KBM-7 (cell line): ENCODE data around the gene CEP55.

Experiments used
- DNase-seq: peaks from one replicate; pipeline ENCODE4 v3.0.0-alpha.2; 2015
- in situ Hi-C: fragments of 300-500 bp; cut with MboI; formaldehyde crosslinking; loops from 2 replicates; pipeline ENCODE4 v1.14.3; 2020; ENCODE audit warnings: low sequenced_read_pairs, low pct_unique_long_range_greater_than_20kb, mixed read lengths

CEP55 gene

DNA sequence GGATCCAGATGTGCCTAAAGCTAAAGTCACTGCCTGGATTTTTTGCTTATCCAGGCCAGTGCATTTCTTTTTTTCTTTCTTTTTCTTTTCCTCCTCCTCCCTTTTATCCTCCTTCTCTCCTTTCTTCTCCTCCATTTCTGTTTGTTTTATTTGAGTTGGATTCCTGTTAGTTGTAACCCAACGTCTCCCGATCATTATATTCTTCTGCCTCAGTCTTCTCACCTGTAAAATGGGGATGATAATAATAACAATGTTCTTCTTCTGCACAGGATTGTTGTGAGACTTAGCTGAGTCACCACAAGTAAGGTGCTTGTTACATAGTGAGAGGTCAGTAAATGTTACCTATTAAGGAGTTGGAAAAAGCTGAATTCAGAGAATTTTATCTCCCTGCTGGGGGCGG lies 56.4 kb downstream of the CEP55 start:
- no peak for DNase-seq
- in situ Hi-C loops = loop anchor here (10.0 kb wide), 1 partner anchor 122 kb away; no protein-coding TSS in a partner anchor

DNA sequence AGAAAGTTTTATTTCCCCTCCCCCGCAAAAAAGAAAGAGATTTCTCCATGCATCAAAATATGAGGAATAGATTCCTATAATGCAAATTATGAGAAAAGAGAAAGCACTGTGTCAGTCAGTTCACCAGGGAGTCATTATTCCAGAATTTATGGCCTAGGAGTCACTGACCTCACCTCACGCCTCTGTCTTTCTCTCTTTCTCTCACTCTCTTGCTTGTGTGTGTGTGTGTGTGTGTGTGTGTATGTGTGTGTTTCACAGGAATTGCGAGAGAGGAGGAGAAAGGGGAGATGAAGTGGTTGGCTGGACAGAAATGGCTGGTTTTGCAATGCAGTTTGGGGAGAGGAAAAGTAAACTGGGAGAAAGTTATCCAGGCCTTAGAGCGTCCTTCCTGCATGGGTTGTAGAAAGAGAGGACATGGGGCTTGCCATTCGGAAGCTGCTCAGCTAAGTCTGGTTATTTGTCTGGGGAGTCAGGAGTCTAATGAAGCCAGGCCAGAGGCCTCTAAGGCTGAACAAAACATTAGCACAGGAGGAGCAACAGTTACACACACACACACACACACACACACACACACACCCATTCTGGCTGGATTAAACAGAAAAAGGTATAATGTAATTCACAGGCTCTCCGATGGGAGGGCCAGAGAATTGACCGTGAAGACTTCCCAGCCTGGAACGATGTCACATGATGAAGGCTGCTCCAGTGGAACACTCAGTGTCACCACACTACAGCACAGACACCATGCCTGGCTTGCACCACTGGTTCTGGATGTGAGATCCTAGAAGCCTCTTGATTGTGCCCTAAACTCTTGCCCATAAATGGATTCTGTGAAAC lies 57.3 kb downstream of the CEP55 start:
- in situ Hi-C loops = loop anchor here (10.0 kb wide), 1 partner anchor 121 kb away; no protein-coding TSS in a partner anchor

DNA sequence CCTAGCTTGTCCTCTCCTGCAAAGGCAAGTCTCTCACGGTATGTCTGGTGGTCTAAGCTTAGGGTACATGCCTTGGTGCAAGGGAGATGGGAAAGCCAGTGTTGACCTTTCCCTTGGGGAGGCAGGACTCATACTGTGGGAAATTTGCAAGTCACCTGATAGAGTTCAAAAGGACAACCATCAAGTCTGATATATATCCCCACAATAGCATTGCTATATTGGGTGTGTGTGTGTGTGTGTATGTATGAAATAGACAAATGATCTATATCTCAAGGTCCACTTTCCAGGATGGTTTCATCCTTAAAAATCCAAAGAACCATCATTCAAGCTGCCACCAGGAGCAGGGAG lies 57.9 kb downstream of the CEP55 start:
- no peak for DNase-seq
- in situ Hi-C loops = loop anchor here (10.0 kb wide), 1 partner anchor 121 kb away; no protein-coding TSS in a partner anchor

More for the DNA sequence above, 57.3 kb downstream of the CEP55 start:
- DNase-seq = no peak

DNA sequence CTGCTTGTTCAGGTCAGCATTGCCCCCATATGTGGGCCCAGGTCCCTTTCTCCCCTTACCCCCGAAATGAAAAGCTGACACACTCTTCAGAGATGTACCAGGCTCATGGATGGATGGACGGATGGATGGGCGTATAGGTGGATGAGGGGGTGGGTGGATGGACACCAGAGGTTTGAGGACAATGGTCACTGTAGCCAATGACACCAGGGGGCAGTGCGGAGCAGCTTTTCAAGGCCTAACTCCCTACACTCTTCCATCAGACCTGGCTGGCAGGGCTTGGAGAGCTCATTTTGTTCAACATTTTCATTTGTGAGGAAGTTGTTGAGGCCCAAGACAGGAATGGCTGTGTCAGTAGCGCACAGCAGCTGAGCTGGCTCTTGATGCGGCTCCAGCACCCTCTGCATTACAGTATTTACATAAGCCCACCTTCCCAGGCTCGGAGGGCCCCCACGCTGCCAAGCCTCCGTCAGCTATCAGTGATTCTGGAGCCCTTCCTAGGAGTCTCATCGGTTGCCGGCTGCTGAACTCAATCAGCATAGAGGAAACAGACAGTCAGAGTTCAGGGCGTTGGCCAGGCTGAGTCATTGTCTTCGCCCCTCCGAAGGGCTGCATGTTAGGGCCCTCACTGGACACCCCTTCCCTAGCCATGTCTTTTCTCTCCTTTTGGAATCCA lies 58.5 kb downstream of the CEP55 start:
- DNase-seq = peak; percentile 90
- in situ Hi-C loops = loop anchor here (10.0 kb wide), 1 partner anchor 120 kb away; no protein-coding TSS in a partner anchor

DNA sequence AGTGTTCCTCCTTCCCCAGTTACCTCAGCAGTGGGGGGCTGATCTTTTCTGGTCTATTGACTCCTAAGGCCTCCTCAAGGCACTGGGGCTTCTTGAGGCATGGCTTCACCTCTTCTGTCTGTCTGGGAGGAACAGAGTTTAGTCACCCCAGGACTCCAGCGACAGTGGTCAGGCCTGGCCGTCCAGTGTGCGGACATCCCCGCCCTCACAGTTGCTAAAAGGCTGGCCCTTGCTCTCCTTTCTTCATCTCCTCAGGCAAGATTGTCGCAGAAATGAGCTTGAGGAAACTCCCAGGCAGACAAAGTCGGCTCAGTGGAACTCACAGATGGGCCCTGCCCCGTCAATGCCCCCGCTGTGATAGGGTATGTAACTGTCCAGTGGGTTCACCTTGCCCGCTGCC lies 63.1 kb downstream of the CEP55 start:
- in situ Hi-C loops = loop anchor here (10.0 kb wide), 1 partner anchor 115 kb away; no protein-coding TSS in a partner anchor

DNA sequence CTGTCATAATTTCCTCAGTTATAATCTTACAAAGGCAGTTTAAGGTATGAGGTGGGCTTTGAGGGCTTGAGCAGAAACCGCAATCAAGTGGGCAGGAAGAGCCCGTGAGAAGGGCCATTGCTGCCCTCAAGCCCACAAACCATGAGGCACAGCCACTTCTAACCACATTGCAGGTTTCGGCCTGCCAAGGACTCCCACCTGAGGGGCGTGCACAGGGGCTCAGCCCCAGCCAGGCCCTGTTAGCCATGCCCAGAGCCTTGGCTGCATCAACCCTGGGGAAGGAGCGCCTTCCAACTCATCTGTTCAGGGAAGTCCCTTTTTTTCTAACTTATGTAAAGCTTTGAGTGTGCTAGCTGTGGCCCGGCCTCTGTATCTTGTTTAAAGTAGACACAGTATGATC lies 64.1 kb downstream of the CEP55 start:
- DNase-seq = no peak
- in situ Hi-C loops = no loop called here

More for the DNA sequence above, 63.1 kb downstream of the CEP55 start:
- no peak for DNase-seq

DNA sequence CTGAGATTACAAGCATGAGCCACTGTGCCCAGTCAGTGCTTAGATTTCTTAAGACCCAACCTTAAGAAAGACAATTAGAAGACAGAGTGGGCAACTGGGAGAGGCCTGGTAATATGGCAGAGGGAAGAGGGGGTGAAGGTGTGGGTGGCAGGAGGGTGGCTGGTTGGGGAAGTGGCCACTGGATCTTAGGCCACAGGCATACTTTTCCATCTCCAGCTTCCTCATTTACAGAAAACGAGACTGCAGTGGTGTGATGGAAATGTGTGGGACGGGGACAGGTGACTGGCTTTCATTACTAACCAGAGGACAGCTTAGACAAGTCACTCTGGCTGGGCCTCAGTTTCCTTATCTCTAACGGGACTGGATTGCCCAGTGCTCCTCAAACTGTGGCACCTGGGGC lies 69.0 kb downstream of the CEP55 start:
- peak; percentile 64 for DNase-seq
- in situ Hi-C loops = no loop called here

DNA sequence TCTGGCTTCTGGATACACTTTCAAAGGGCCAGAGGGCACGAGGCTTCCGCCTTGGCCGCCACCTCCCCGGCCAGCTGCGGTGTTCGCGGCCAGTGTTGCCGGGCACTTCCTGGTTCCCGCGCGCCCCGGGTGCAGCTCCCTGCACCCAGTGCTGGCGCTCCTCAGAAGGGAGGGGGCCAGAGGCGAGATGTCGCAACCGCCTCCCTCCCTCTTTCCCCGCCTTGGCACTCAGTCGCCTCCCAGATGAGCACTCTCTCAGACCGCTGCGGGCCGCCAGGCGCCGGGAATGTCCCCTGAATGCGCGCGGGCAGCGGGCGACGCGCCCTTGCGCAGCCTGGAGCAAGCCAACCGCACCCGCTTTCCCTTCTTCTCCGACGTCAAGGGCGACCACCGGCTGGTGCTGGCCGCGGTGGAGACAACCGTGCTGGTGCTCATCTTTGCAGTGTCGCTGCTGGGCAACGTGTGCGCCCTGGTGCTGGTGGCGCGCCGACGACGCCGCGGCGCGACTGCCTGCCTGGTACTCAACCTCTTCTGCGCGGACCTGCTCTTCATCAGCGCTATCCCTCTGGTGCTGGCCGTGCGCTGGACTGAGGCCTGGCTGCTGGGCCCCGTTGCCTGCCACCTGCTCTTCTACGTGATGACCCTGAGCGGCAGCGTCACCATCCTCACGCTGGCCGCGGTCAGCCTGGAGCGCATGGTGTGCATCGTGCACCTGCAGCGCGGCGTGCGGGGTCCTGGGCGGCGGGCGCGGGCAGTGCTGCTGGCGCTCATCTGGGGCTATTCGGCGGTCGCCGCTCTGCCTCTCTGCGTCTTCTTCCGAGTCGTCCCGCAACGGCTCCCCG lies 70.2 kb downstream of the CEP55 start, which contains the start of gene FFAR4:
FFAR4 (plus strand) TSS at position 231 of the 842 bp plus-strand sequence; CDS start at position 287, 56 bp downstream.
- DNase-seq = peak; percentile 68
- in situ Hi-C loops = no loop called here

DNA sequence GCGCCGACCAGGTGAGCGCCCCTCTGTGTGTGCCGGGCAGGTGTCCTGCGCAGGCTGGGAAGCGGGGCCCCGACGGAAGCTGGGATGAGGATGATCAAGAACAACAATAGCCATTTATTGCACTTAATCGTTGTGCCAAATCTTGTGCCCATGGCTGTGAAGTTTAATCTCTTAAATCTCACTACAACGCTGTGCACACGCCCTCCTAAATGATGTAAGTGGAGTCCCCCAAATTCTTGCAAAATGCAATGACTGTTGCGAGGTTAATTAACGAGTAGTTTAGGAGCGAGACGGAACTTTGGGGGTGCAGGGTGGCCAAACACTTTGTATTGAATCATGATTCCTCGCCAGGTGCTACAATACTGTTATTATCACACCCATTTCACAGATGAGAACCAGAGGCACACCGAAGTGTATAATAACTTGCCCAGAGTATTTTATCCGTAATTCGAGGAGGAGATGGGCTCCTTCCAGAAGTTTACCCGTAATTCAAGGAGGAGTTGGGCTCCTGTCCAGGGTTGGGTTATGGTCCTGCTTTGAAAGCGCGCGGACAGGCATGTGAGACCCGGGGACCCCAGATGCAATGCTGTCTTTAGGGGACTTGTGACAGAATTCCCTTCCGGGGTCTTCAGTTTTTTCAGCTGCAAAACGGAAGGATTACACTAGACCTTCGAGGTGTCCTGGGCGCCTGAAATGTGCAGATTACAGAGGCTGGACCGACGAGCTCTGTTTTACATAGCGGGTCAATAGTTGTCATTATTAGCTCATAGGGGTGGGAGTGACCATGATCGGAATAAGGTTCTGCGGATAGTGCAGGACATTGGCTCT lies 71.1 kb downstream of the CEP55 start:
- DNase-seq = no peak
- in situ Hi-C loops = no loop called here

DNA sequence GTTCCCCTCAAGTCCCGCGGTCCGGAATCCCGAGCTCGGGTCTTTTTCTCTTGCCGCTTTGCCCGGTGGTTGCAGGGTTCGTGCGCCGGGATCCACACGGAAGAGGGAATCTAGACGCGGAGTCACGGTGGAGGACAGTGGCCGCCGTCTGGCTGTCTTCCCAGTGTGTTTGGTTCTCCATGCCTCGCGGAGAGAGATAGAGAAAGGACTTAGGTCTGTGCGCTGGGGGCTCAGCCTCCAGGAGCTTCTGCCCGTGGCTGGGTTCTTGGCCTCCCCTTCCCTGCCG lies 71.6 kb downstream of the CEP55 start:
- in situ Hi-C loops = no loop called here
- DNase-seq = no peak

DNA sequence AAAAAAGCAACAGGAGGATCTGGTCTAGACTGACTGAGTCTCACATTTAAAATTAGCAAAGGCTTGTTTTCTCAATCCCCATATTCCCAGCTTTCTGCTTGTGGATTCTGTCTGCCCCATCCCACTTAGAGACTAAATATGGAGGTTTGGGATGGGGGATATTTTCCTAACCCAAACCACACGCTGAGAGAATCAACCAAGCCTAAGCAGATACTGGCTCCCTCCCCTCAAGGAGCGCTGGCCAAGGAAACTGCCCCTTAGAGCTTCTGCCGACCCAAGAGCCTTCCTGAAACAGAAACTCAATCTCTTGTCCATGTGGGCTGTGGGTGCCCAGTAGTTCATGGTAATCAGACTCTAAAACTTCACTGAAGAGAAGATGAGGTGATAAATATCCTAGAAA lies 74.0 kb downstream of the CEP55 start:
- in situ Hi-C loops = no loop called here
- DNase-seq = no peak

DNA sequence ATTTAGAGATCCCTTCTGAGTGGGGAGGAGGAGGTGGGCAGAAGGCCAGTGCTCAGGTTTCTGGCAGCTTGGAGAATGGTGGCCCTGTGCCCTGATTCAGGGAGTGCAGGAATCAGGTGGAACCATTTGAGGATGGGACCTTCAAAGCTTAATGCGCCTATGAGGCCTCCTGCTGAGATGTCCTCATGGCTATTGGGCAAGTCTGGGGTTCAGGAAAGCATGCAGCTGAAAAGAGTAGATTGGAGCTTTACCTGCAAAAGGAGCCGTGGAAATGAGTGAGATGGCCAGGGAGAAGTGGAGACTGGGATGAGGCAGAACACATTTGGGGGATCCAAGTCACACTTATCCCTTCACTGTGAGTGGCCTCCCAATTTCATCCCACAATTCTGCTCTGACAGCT lies 76.2 kb downstream of the CEP55 start:
- no peak for DNase-seq
- in situ Hi-C loops = no loop called here

DNA sequence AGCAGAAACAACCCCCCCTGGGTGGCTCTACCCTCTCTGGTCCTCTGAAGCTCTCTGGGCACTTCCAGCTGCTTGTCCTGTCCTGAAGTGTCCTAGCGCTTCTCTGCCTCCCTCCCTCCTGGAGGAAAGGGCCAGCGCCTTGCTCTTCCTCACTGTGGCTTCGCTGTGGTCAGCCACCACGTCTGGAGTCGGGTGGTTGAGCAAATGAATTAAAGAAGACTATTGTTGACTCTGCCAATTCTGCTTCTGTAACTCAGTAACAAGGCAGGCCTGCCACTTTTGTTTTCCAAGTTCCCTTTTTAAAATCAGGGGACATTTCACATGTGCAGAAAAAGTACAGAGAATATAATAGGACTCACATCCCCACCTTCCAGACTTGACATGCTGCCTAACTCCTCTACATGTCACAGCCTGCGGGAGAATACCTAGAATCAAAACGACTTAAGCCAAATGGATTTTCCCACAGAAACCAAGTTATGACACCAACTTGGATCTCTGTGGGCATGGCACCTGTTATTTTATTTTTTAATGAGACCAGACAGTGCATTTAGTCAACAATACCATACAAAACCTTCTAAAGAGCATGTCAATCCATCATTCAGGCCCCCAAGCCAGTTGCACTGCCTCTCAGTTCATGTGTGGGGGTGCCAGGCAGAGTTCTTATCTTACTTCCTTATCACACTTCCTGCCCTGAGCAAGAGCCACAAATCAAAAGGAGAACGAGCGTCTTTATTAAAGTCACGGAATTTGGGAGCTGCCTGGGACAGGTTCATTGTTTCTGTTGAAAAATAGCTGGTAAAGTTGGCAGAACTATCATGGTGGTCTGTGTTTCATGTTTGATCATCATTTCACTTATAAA lies 76.9 kb downstream of the CEP55 start:
- DNase-seq = peak; percentile 94
- in situ Hi-C loops = no loop called here

DNA sequence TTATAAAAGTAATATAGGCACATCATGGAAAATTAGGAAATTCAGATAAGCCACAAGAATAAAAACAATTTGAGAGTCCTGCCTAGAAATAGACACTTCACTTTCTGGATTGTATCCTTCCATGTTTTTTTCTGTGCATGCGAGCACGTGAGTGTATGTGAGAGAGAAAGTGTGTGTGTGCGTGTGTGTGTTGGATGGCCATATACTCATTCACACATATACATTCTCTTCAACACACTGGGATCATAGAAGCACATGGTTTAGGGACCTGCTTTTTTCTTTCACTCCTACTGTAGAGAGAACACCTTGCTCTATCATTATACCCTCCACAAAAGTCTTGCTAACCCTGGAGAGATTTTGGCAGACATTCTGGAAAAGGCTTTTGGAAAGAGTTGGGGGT lies 77.5 kb downstream of the CEP55 start:
- in situ Hi-C loops = no loop called here
- no peak for DNase-seq

DNA sequence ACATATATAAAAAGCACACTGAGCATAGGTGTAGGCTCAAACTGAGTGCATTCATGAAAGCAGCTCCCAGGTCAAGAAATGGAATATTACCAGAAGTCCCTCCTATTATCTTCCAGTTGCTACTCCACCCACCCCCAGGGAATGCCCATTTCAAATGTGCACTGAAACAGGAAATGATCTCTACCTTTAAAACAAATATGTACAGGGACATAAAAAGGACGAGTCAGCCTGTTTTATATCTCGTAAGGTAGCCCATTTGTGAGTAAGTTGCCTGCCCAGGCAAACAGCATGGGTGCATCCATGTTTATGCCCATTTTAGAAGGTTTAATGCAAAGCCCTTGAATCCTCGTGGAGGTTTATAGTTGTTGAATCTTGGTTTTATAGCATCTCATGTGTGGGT lies 80.5 kb downstream of the CEP55 start:
- in situ Hi-C loops = no loop called here

DNA sequence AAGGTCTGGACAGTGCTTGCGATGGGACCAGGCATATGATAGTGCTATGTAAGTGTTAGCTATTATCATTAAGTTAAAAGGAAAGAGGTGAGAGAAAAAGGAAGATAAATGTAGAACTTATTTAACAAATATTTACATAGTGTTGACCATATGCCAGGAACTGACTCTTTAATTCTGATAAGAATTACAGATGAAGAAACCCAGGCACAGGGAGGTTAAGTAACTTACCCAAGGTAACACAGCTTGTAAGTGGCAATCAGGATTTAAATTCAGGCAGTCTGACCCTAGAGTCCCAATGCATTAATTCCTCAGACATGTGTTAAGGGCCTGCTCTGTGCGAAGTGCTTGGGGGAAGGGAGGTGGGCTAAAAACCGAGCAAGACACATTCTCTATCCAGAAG lies 81.2 kb downstream of the CEP55 start:
- DNase-seq = no peak
- in situ Hi-C loops = no loop called here

More for the DNA sequence above, 80.5 kb downstream of the CEP55 start:
- no peak for DNase-seq
